HG03342 (cell line): ENCODE results near the gene URB1.
"Not testable (repeated sequence)": the region's sequence is repeated elsewhere in the genome, so short reads cannot be mapped to it uniquely, and the experiment has no call there.

Source experiments
- ATAC-seq: cut with Tn5 transposase; IDR thresholded peaks from one replicate; pipeline ENCODE4 v1.9.1; 2021; ENCODE audit warnings: mild to moderate bottlenecking, moderate library complexity; ENCODE audit not compliant: unreplicated experiment

Gene URB1

DNA sequence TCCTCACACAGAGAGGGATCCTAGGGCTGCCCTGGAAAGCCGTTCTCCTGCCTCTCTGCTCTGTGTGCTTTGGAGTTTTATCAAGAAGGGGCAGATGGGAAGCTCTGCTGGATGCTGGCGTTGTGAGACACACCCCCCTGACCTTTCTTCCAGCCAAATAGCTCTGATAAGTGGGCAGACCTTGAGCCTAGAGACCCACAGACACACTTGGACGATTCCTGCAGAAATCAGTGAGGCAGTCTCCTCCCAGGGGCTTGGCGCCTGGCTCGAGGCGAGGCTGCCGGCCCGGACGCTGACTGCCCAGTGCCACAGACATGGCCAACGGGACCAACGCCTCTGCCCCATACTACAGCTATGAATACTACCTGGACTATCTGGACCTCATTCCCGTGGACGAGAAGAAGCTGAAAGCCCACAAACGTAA is 94.1 kb downstream of the URB1 start, which contains the start of gene MRAP:
Gene MRAP (plus strand): TSS at position 198 of the 424 bp plus-strand sequence. CDS start 117 bp downstream, at position 315.
- no peak for ATAC-seq

DNA sequence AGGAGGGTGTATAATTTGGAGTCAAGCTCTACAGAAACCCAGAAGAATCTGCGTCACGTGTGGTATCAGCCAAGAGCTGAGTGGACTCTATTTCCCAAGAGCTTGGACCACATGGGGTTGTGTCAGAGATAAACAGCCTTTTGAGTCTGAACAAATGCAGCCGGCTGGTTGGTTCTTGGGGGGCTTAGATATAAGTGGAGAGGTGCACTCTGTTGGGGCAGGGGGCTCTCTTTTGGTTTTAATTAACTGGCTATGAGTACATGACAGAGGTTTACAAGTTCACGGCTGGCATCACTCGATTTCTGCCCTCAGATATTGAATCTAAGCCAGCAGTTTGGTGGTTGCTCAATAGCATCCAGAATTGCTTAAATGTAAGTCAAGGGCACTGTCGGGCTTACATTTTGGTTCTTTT is 94.7 kb downstream of the URB1 start:
- no peak for ATAC-seq

DNA sequence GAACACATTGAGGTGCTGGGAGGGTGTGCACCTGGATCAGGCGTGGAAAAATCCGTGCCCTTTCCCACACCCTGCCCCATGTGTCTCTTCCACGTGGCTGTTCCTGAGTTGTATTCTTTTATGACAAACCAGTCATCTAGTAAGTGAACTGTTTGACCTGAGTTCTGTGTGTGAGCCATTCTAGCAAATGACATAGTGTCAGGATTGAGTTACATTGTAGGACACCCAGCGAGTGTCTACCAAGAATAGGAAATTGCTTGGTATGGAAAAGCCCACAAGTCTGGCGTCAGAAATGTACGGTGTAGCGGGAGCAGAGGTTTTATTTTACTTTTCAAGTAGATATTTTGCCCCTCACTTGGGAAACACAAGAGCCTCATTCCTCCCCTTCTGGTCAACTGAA is 95.4 kb downstream of the URB1 start:
- no peak for ATAC-seq

DNA sequence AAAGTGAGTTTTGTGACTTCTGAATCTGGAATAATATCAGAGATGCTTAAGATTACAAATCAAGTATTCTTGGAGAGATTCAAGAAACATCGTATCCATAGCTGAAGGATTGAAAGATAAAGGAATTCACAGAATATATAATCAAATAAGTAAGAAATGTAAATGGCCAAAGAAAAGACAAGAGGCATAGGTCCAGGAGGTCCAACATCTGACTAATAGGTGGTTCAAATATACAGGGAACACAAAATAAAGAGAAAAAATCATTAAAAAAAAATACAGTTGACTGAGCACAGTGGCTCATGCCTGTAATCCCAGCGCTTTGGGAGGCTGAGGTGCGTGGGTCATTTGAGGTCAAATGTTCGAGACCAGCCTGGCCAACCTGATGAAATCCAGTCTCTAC is 107.3 kb downstream of the URB1 start:
- ATAC-seq: no peak

DNA sequence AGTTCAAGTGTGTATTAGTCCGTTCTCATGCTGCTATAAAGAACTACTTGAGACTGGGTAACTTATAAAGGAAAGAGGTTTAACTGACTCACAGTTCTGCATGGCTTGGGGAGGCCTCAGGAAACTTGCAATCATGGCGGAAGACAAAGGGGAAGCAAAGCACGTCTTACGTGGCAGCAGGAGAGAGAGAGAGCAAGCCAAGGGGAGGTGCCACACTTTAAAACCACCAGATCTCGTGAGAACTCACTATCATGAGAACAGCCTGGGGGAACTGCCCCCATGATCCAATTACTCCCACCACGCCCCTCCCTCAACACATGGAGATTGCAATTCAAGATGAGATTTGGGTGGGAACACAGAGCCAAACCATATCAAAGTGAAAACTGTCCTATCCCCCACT is 109.8 kb downstream of the URB1 start:
- no peak for ATAC-seq

DNA sequence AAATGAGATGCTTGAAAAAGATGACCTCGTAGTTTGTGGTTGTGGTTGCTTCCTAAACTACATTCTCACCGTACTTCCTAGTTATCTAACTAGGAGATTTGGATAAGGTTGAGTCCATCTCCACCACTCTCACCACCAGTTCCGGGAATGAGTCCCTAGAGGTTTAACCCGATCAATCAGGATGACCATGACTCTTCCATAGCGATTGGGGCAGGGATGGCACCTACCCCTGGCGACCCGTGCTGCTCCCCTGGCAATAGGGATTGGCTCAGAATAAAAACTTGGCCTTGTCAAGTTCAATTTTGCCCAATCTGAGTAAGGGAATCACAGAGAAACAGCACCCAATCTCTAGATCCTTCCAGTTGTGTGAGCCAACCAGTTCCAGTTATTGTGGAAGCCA is 111.3 kb downstream of the URB1 start:
- ATAC-seq: no peak

- ATAC-seq: no peak
These were observed 113.5 kb downstream of the URB1 start for GRCh38 chr21:32279377-32279680.

DNA sequence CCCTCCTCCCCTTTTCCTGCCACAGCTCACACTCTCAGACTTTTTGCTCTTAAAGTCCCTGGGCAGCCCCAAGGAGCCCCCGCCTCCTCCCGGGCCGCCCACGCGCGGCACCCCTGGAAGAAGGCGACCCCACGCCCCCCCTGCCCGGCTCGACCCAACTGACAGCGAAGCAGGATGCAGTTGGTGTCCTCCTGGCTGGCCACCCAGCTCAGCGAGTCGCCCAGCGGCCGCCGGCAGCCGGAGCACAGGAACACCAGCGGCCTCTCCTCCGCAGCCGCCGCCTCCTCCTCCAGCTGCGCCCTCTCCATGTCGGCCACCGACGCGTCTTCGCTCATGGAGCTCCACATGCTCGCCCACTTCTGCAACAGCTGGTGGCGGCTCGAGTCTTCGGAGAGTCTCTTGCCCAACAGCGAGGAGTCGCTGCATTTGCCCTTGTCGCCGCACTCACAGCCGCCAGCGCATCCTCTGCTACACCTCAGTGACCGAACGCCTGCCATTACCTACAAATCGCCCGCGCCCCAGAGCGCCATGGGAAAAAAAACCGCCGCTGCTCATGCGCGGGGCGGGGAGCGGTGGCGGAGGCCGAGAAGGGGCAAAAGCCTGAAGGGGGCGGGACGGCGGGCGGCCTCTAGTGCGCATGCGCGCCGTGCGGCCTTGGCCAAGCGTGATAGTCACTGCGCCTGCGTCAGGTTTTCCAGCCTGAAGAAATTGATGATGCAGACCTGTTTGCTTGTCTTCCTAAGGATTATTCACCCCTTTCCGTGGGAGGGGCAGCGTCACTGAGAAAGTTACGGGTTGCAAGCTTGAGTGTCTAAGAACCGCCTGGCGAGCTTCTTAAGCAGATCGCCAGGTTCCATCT is 114.1 kb downstream of the URB1 start, which contains the start of gene MIS18A:
Gene MIS18A (minus strand): TSS at position 532 of the 859 bp plus-strand sequence. CDS start 35 bp downstream, at position 497.
- peak; percentile 93 for ATAC-seq

DNA sequence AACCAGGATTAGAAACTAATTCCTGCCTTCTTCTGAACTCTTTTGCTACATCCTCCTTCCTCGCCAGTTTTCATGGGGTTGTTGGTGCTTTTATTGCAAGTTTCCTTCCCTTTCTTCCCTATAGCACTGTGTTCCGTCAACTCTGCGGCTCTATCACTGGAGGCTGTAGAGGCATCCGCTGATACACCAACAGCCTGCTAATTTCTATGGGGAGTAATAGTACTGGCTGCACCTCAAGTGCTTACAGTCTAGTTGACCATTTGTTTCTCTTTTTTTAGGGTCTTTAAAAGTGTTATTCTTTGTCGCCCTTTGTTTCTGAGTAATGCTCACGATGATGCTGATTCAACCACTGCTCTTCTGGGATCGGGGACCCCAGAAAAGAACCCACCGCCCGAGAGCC is 114.7 kb downstream of the URB1 start:
- peak; percentile 19 for ATAC-seq

- no peak for ATAC-seq
These were observed 116.1 kb downstream of the URB1 start for GRCh38 chr21:32276671-32277070.

DNA sequence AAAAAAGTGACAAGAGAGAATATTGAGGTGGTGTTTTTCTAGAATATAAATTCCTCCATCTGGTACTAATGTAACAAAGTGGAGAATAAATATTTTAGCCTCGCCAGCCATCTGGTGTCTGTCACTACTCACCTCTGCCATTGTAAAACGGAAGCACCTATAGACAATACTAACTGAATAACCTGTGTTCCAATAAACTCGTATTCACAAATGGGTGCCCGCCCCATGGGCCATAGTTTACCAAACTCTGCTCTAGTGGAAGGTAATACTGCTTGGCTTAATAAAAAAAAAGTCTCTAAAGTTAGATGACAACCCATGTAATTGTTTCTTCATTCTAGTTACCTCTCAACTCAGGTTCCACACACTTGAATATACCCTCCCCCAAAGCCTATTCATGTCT is 122.1 kb downstream of the URB1 start:
- ATAC-seq: no peak

GRCh38 chr21:32265321-32265720 is 127.5 kb downstream of the URB1 start:
- ATAC-seq: not testable (repeated sequence)

GRCh38 chr21:32261929-32262328 is 130.9 kb downstream of the URB1 start:
- ATAC-seq: no peak
